ENCODE results near the gene SLC10A7. TPM values are rescaled to one million over a fixed set of nuclear protein-coding genes. Genes with fewer than 3 reads are reported as not detected.

Gene SLC10A7
- polyA plus RNA-seq, 4 donors, result 12.9 to 16.5 (median 14.9) TPM

DNA sequence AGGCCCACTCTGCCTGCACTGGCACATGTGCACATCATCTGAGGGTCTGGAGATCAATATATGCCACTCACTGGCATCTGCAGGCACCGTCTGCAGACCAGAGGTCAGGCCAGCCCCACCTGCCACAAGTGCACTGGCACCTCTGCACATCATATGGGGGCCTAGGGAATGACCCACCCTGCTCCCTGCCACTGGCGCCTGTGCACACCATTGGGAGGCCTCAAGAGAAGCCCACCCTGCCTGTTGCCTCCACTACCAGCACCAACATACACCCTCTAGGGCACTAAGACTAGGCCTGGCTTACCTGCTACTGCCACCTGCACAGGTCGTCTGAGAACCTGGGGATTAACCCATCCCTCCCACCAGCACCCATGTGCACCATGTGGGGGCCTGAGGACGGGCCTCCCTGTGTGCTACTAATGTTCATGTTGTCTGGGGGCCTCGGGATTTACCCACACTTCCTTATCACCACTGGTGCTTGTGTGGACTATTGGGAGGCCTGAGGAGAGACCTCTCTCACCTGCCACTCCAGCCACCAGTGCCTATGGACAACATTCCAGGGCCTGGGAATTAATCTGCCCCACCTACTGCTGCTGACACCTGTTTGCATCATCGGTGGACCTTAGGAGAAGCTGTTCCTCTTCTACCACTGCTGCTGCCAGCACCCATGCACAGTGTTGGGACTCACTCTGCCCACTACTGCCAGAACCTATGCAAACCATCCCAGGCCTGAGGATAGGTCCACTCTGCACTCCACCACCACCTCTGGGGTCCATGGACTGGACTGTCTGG, 193.7 kb downstream of the SLC10A7 start:
- DNase-seq (ENCODE audit: low read depth in 4 of 4, low spot score in 2 of 4), result no peak

DNA sequence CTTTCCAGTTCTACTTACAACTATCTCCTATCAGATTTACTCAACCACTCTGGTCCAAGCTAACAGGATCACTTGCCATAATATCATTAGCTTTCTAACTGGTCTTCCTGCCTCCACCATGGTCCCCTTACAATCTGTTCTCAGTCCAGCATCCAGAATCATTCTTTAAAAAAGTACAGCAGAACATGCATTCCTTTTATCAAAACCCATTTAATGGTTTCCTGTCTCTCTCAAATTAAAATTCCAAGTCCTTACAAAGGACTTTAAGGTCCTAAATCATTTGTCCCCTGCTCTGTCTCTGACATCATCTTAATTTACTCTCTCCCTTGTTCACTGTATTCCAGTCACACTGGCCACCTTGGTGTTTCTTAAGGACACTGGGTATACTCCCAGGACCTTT, 202.8 kb downstream of the SLC10A7 start:
- DNase-seq (ENCODE audit: low read depth in 4 of 4, low spot score in 2 of 4), result no peak

DNA sequence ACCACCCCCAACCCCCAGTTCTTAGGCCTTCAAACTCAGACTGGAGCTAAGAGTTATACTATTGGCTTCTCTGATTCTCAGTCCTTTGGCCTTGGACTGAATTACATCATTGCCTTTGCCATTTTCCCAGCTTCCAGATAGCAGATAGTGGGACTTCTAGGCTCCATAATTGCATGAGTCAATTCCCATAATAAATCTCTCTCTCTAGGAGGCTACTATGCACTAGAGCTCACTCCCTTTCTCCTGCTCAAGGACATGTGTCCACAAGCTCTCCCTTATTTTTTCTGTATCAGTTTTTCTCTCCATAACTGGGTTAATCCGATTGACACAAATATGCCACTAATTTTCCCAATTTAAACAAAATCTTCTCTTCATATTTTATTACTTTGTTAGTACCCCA, 204.0 kb downstream of the SLC10A7 start:
- no peak for DNase-seq (ENCODE audit: low read depth in 4 of 4, low spot score in 2 of 4)

DNA sequence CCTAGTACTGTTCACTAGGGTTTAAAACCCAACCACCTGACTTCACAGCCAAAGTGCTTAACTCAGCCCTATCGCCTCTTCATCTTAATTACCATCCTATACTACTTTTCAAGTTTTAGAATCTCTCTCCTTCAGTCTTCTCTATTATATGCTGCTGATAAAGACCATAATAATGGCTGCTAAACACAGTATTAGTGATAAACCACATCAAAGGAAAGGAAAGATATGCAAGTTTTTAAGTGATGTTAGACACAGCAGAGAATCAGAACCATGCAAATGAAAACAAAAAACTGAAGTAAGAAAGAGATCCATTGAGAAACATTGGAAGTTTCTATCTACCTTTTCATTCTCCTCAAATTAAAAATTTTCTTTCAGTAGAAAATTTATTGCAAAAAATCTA, 206.6 kb downstream of the SLC10A7 start:
- no peak for DNase-seq (ENCODE audit: low read depth in 4 of 4, low spot score in 2 of 4)

GRCh38 chr4:146311238-146311970, 210.3 kb downstream of the SLC10A7 start:
- no peak for DNase-seq (ENCODE audit: low read depth in 4 of 4, low spot score in 2 of 4)

GRCh38 chr4:146310319-146311021, 211.3 kb downstream of the SLC10A7 start:
- DNase-seq (ENCODE audit: low read depth in 4 of 4, low spot score in 2 of 4), result no peak

DNA sequence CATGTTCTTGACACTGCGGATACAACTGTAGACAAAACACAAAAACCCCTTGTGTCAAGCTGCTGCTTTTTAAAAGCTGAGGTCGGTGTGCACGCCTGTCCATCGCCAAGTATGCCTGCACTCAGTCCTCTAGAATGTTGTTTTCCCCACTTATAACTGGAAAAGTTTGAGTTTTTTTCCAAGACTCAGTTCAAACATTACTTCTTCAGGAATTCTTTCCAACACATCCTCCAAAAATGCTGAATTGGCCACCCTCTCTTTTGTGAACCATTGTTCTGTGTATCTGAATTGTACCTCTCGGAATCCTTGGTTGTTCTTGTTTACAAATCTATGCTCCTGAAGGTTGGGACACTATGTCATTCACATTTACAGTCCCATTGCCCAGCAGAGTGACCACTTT, 212.8 kb downstream of the SLC10A7 start:
- no peak for DNase-seq (ENCODE audit: low read depth in 4 of 4, low spot score in 2 of 4)

GRCh38 chr4:146302822-146303221, 218.9 kb downstream of the SLC10A7 start:
- DNase-seq (ENCODE audit: low read depth in 4 of 4, low spot score in 2 of 4), result no peak

GRCh38 chr4:146299607-146300006, 222.1 kb downstream of the SLC10A7 start:
- no peak for DNase-seq (ENCODE audit: low read depth in 4 of 4, low spot score in 2 of 4)

DNA sequence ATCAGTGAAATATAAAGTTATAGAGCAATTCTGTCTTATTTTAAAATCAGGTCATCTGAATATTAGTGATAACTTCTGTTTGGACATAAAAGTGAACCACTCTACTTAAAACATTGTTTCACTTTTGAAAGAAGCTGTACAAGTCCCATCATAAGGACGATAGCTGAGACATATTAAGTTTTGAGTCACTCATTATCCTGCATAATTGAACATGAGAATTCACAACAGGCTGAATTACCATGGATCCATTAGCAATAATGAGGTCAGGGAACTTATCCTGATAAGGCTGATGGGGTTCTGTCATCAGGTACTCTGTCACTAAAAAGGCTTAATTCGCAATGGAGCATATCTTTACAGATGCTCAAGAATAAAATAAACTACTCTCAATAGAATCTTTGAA, 227.0 kb downstream of the SLC10A7 start:
- DNase-seq (ENCODE audit: low read depth in 4 of 4, low spot score in 2 of 4), result no peak

DNA sequence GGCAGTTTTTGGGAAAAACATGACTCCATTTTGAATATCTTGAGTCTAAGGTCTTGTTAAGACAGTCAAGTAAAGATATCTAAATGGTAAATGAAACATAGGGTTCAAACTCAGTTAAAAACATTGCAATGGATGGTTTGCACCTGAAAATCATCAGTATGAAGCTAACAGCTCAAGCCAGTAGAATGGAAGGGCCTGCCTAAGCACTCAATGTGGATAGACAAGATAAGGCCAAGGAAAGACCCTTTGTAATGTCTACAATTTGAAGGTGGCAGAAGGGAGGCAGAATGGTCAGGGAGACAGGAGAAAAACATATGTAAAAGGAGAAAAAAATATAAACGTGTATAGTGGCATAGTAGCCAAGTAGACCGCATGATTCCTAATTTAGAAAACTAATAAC, 229.2 kb downstream of the SLC10A7 start:
- DNase-seq (ENCODE audit: low read depth in 4 of 4, low spot score in 2 of 4), result no peak

DNA sequence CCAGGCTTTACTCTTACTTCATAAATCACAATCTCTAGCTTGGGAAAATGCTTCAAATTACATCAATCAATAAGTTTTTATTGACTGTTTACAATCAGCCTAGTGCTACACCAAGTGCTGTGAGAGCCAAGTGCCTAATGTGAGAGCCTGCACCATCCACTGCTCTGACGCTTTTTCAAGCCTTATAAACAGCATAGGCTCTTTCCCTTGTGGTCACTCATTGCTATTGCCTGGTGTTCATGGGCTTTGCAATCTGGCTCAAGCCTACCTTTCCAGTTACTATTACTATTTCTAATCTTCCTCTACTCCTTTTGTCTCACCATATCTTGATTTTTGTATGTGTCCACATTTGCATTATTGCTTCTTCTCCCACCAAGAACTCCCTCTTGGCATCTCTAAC, 230.4 kb downstream of the SLC10A7 start:
- no peak for DNase-seq (ENCODE audit: low read depth in 4 of 4, low spot score in 2 of 4)

- no peak for DNase-seq (ENCODE audit: low read depth in 4 of 4, low spot score in 2 of 4)
These were observed 233.5 kb downstream of the SLC10A7 start for GRCh38 chr4:146288193-146288592.

DNA sequence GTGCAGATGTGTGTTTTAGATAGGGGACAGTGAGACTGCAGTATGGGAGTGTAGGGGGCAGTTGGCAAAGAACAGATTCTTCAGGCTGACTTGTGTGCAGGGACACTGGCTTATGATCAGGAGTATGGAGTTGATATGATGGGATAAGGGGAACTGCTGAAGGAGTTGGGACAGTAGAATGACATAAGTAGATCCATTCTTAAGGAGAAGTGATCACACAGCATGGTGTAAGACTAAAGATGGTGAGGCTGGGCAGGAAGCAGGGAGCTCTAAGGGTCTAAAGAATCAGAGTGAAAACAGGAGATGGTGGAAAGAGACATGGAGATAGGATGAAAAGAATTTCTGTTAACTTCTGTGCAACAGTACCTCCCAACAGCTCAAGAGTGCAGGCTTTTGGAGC, 236.7 kb downstream of the SLC10A7 start:
- no peak for DNase-seq (ENCODE audit: low read depth in 4 of 4, low spot score in 2 of 4)

GRCh38 chr4:146283758-146284651, 237.7 kb downstream of the SLC10A7 start:
- no peak for DNase-seq (ENCODE audit: low read depth in 4 of 4, low spot score in 2 of 4)

GRCh38 chr4:146282657-146283056, 239.1 kb downstream of the SLC10A7 start:
- no peak for DNase-seq (ENCODE audit: low read depth in 4 of 4, low spot score in 2 of 4)

GRCh38 chr4:146278986-146279385, 242.8 kb downstream of the SLC10A7 start:
- DNase-seq (ENCODE audit: low read depth in 4 of 4, low spot score in 2 of 4), result no peak

GRCh38 chr4:146275370-146275769, 246.4 kb downstream of the SLC10A7 start:
- DNase-seq (ENCODE audit: low read depth in 4 of 4, low spot score in 2 of 4), result no peak

DNA sequence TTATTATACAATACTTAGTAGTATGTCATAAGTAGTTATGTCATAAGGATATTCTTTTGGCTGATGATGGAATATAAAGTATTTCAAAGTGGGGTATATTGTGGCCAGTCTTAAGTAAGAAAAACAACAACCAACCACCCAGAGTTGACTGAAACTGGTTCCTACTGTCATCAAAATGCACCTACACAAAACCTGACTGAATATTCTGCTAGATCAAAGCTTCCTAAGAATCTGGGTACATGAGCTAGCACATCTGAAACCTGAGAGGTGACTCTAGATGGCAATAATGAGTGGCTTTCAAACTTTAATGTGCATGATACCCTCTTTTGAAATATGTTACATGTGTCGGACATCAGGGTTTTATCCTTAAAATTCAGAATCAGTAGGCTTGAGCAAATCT, 247.0 kb downstream of the SLC10A7 start:
- no peak for DNase-seq (ENCODE audit: low read depth in 4 of 4, low spot score in 2 of 4)

- DNase-seq (ENCODE audit: low read depth in 4 of 4, low spot score in 2 of 4), result no peak
These were observed 248.4 kb downstream of the SLC10A7 start for GRCh38 chr4:146273204-146273901.
